Measurements from ENCODE around the gene OR6A2. TPM values are rescaled to one million over a fixed set of nuclear protein-coding genes. Genes with fewer than 3 reads are reported as not detected.

Gene OR6A2
- total RNA-seq, 2 donors from 2014 or later = 0.57 TPM; not detected in 1

GRCh38 chr11:6745018-6745417 is 54.5 kb downstream of the OR6A2 start:
- no peaks in the 10 kb centered on the region for H3K36me3 ChIP-seq
- no peak for TF ChIP-seq POLR2AphosphoS5 (IDR thresholded peaks at IDR 0.05)
- no peak for TF ChIP-seq CTCF (IDR thresholded peaks at IDR 0.05)
- no peak for TF ChIP-seq POLR2A (IDR thresholded peaks at IDR 0.05)
- H3K27ac ChIP-seq = peak overlapping the region in 1 of 2 donors; percentile 38
- H3K9me3 ChIP-seq = no peaks in the 10 kb centered on the region
- intact Hi-C loops (cut with DNase I) = no loop called here
- no peak for DNase-seq (ENCODE audit: low spot score)
- no peaks in the 10 kb centered on the region for H3K27me3 ChIP-seq (replicated peaks; ENCODE audit: insufficient read depth)
- 52% methylated on average over 3 of the region's 4 CpGs for WGBS
- H3K4me3 ChIP-seq = no peak overlapping the region
- no peaks in the 10 kb centered on the region for H3K4me1 ChIP-seq (replicated peaks)

GRCh38 chr11:6742260-6742659 is 57.2 kb downstream of the OR6A2 start:
- no peaks in the 10 kb centered on the region for H3K4me1 ChIP-seq (replicated peaks)
- TF ChIP-seq POLR2A (IDR thresholded peaks at IDR 0.05) (no peak), POLR2AphosphoS5 (IDR thresholded peaks at IDR 0.05) (no peak), CTCF (IDR thresholded peaks at IDR 0.05) (no peak)
- no peaks in the 10 kb centered on the region for H3K36me3 ChIP-seq
- no peaks in the 10 kb centered on the region for H3K9me3 ChIP-seq
- no peaks in the 10 kb centered on the region for H3K27me3 ChIP-seq (replicated peaks; ENCODE audit: insufficient read depth)
- 68% methylated on average over 7 of the region's 7 CpGs for WGBS
- no peak for DNase-seq (ENCODE audit: low spot score)
- H3K4me3 ChIP-seq = no peak overlapping the region
- intact Hi-C loops (cut with DNase I) = no loop called here
- H3K27ac ChIP-seq = no peak overlapping the region

Other genes with a start within 250 kb of the OR6A2 start
- 10 to 100 TPM; 16.4 to 16.6 TPM for gene RRP8, start 196.1 kb downstream of the OR6A2 start, total RNA-seq
- 100 to 1,000 TPM; 172 to 195 TPM for gene ILK, start 195.9 kb downstream of the OR6A2 start, total RNA-seq
- gene TAF10, start 187.5 kb downstream of the OR6A2 start, total RNA-seq = 100 to 1,000 TPM; 130 to 193 TPM
- gene TPP1, start 180.3 kb downstream of the OR6A2 start, total RNA-seq = 100 to 1,000 TPM in 1 of 2 donors, 10 to 100 TPM in 1; 94.6 to 147 TPM
- gene DCHS1, start 143.9 kb downstream of the OR6A2 start, total RNA-seq = 10 to 100 TPM; 11.2 to 17.4 TPM
- 10 to 100 TPM; 18.3 to 44.6 TPM for gene MRPL17, start 116.3 kb downstream of the OR6A2 start, total RNA-seq
- under 1 TPM; 0.55 to 0.91 TPM for gene OR2AG2, start 27.7 kb downstream of the OR6A2 start, total RNA-seq
- not detected for gene OR2AG1, start 16.7 kb downstream of the OR6A2 start, total RNA-seq
- not detected for gene OR10A5, start 46.0 kb upstream of the OR6A2 start, total RNA-seq
- gene OR10A2, start 63.4 kb upstream of the OR6A2 start, total RNA-seq = not detected
- not detected for gene OR10A4, start 76.9 kb upstream of the OR6A2 start, total RNA-seq
- 1 to 10 TPM in 1 of 2 donors, not detected in 1; 1.2 TPM for gene OR2D2, start 92.8 kb upstream of the OR6A2 start, total RNA-seq
- gene OR2D3, start 121.3 kb upstream of the OR6A2 start, total RNA-seq = not detected
- 1 to 10 TPM; 2.5 to 2.6 TPM for gene ZNF215, start 126.7 kb upstream of the OR6A2 start, total RNA-seq
- gene ZNF214, start 220.7 kb upstream of the OR6A2 start, total RNA-seq = 1 to 10 TPM; 3.1 to 3.6 TPM
- gene NLRP14, start 220.8 kb upstream of the OR6A2 start, total RNA-seq = 1 to 10 TPM in 1 of 2 donors, under 1 TPM in 1; 0.27 to 1.1 TPM